ENCODE measurements around the gene NAGPA.
A peak's percentile ranks its signal among the peaks of the same experiment; 100 is the strongest.

NAGPA gene

GRCh38 chr16:5027086-5027485 lies 6.6 kb downstream of the NAGPA start:
- H3K4me3 ChIP-seq (ENCODE audit: low read length): no peak overlapping the region
- DNase-seq (ENCODE audit: low read depth): no peak
- no peak for TF ChIP-seq CTCF (conservative IDR thresholded peaks at IDR 0.05; ENCODE audit: low read length)

GRCh38 chr16:5026664-5027063 lies 7.1 kb downstream of the NAGPA start:
- no peak overlapping the region for H3K4me3 ChIP-seq (ENCODE audit: low read length)
- no peak for DNase-seq (ENCODE audit: low read depth)
- TF ChIP-seq CTCF (conservative IDR thresholded peaks at IDR 0.05; ENCODE audit: low read length): no peak

GRCh38 chr16:5025171-5025632 lies 8.5 kb downstream of the NAGPA start:
- no peak overlapping the region for H3K4me3 ChIP-seq (ENCODE audit: low read length)
- TF ChIP-seq CTCF (conservative IDR thresholded peaks at IDR 0.05; ENCODE audit: low read length): peak; percentile 19; the same call in 1 of the 2 replicates
- no peak for DNase-seq (ENCODE audit: low read depth)

GRCh38 chr16:5024632-5025031 lies 9.1 kb downstream of the NAGPA start:
- no peak for DNase-seq (ENCODE audit: low read depth)
- no peak for TF ChIP-seq CTCF (conservative IDR thresholded peaks at IDR 0.05; ENCODE audit: low read length)
- no peak overlapping the region for H3K4me3 ChIP-seq (ENCODE audit: low read length)

- H3K4me3 ChIP-seq (ENCODE audit: low read length): no peak overlapping the region
- TF ChIP-seq CTCF (conservative IDR thresholded peaks at IDR 0.05; ENCODE audit: low read length): no peak
- DNase-seq (ENCODE audit: low read depth): no peak
Measured at GRCh38 chr16:5022521-5022920, 11.2 kb downstream of the NAGPA start.

GRCh38 chr16:5020551-5020950 lies 13.2 kb downstream of the NAGPA start:
- no peak for DNase-seq (ENCODE audit: low read depth)
- no peak for TF ChIP-seq CTCF (conservative IDR thresholded peaks at IDR 0.05; ENCODE audit: low read length)
- H3K4me3 ChIP-seq (ENCODE audit: low read length): no peak overlapping the region

- no peak overlapping the region for H3K4me3 ChIP-seq (ENCODE audit: low read length)
- DNase-seq (ENCODE audit: low read depth): no peak
- TF ChIP-seq CTCF (conservative IDR thresholded peaks at IDR 0.05; ENCODE audit: low read length): no peak
Measured at GRCh38 chr16:5019775-5020174, 14.0 kb downstream of the NAGPA start.

All from AG10803 (cell line).